Measurements from ENCODE around the gene ZBTB7A.

DNA sequence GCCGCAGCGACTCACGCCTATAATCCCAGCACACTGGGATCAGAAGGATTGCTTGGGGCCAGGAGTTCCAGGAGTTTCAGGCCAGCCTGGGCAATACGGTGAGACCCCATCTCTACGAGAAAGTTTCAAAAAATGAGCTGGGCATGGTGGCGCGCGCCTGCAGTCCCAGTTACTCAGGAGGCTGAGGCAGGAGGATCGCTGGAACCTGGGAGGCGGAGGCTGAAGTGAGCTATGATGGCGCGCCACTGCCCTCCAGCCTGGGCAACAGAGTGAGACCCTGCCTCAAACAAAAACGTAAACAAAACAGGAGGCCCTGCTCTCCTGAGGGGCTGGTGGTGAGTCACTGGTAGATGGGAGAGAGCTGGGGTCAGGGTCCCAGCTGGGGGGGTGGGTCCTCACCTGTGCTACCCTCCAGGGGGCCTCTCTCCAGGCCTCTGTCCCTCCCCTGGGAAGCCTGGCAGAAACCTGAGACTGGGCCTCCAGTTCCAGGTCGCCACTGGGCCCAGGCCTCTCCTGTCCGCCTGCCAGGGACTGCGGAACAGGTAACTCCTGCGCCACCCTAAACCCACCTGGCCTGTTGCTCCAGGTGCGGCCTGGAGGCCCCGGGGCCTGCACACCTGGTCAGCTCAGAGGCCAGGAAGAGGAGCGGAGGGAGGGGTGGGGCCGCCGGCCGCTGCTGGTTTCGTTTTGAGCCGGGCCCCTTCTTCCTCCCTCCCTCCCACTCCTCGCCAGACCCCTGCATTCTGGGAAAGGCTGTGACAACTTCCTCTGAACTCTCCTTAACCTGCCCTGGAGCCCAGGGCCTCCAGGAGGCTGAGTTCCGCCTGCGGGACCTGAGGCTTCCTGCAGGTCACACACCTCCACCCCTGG, 17.2 kb upstream of the ZBTB7A start:
- TF ChIP-seq, protein P1, sequence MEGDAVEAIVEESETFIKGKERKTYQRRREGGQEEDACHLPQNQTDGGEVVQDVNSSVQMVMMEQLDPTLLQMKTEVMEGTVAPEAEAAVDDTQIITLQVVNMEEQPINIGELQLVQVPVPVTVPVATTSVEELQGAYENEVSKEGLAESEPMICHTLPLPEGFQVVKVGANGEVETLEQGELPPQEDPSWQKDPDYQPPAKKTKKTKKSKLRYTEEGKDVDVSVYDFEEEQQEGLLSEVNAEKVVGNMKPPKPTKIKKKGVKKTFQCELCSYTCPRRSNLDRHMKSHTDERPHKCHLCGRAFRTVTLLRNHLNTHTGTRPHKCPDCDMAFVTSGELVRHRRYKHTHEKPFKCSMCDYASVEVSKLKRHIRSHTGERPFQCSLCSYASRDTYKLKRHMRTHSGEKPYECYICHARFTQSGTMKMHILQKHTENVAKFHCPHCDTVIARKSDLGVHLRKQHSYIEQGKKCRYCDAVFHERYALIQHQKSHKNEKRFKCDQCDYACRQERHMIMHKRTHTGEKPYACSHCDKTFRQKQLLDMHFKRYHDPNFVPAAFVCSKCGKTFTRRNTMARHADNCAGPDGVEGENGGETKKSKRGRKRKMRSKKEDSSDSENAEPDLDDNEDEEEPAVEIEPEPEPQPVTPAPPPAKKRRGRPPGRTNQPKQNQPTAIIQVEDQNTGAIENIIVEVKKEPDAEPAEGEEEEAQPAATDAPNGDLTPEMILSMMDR (IDR thresholded peaks at IDR 0.05), result no peak
- no peak for TF ChIP-seq POLR2A (IDR thresholded peaks at IDR 0.05)
